HG03565 (cell line): ENCODE data around the gene PCDHGA12.
A peak's percentile ranks its signal among the peaks of the same experiment; 100 is the strongest.
"Not testable (repeated sequence)": the region's sequence is repeated elsewhere in the genome, so short reads cannot be mapped to it uniquely, and the experiment has no call there.

Experiments
- ATAC-seq: cut with Tn5 transposase; IDR thresholded peaks from one replicate; pipeline ENCODE4 v1.9.1; 2021; ENCODE audit warnings: mild to moderate bottlenecking, moderate library complexity; ENCODE audit not compliant: unreplicated experiment

PCDHGA12 gene

DNA sequence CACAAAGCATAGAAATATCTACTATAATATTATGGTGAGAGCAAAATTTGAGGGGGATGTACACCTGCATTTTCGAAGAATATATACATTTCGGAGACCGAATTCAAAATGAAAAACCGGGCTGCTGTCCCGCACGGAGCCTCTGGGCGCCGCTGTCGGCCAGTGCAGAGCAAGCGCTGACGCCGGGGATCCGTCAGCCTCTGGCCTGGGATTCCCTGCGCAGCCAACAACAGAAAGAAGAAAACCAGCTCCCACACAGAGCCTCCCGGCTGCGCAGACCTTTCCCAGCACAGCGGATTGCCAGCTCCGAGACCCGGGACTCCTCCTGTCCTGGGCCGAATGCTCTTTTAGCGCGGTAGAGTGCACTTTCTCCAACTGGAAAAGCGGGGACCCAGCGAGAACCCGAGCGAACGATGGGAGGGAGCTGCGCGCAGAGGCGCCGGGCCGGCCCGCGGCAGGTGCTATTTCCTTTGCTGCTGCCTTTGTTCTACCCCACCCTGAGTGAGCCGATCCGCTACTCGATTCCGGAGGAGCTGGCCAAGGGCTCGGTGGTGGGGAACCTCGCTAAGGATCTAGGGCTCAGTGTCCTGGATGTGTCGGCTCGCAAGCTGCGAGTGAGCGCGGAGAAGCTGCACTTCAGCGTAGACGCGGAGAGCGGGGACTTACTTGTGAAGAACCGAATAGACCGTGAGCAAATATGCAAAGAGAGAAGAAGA, 22.4 kb upstream of the PCDHGA12 start, which contains the start of gene PCDHGB6:
PCDHGB6 (plus strand) TSS at position 232 of the 716 bp plus-strand sequence; CDS start at position 414, 182 bp downstream.
- not testable (repeated sequence) for ATAC-seq

DNA sequence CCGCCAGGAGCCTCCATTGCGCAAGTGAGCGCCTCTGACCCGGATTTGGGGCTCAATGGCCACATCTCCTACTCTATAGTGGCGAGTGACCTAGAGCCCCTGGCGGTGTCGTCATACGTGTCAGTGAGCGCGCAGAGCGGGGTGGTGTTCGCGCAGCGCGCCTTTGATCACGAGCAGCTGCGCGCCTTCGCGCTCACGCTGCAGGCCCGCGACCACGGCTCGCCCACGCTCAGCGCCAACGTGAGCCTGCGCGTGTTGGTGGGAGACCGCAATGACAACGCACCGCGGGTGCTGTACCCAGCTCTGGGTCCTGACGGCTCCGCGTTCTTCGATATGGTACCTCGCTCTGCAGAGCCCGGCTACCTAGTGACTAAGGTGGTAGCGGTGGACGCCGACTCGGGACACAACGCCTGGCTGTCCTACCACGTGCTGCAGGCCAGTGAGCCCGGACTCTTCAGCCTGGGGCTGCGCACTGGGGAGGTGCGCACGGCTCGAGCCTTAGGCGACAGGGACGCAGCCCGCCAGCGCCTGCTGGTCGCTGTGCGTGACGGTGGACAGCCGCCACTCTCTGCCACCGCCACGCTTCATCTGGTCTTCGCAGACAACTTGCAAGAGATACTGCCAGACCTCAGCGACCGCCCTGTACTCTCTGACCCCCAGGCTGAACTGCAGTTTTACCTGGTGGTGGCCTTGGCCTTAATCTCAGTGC, 20.6 kb upstream of the PCDHGA12 start:
- ATAC-seq = no peak

DNA sequence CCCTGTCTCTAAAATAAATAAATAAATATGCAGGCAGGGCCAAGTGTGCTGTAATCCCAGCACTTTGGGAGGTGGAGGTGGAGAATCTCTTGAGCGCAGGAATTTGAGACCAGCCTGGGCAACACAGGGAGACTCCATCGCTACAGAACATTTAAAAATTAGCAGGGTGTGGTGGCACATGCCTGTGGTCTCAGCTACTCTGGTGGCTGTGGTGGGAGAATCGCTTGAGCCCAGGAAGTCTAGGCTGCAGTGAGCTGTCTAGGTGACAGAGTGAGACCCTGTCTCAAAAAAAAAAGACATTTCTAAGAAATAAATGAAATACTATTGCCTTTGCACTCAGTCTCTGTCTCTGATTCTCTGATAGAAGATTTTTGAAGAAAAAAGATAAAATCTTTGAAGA, 18.7 kb upstream of the PCDHGA12 start:
- no peak for ATAC-seq

DNA sequence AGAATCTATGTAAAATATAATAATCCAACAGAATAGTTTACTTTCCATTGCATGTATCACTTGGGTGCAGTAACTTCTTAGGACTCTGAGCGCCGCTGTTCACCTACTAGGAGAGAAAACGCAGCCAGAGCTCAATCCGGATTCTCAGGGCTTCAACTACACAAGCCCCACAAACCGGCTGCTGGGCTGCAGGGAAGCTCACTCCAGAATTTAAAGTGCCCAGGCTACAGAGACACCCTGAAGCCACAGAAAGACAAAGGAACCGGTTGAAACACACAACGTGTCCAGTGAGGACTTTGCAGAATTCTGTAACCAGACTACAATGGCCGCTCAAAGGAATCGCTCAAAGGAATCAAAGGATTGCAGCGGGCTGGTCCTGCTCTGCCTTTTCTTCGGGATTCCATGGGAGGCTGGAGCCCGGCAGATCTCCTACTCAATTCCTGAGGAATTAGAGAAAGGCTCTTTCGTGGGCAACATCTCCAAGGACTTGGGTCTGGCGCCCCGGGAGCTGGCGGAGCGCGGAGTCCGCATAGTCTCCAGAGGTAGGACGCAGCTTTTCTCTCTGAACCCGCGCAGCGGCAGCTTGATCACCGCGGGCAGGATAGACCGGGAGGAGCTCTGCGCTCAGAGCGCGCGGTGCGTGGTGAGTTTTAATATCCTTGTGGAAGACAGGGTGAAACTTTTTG, 17.3 kb upstream of the PCDHGA12 start, which contains the start of gene PCDHGA10:
PCDHGA10 (plus strand) TSS at position 134 of the 686 bp plus-strand sequence; CDS start at position 323, 189 bp downstream.
- ATAC-seq = peak; percentile 73

DNA sequence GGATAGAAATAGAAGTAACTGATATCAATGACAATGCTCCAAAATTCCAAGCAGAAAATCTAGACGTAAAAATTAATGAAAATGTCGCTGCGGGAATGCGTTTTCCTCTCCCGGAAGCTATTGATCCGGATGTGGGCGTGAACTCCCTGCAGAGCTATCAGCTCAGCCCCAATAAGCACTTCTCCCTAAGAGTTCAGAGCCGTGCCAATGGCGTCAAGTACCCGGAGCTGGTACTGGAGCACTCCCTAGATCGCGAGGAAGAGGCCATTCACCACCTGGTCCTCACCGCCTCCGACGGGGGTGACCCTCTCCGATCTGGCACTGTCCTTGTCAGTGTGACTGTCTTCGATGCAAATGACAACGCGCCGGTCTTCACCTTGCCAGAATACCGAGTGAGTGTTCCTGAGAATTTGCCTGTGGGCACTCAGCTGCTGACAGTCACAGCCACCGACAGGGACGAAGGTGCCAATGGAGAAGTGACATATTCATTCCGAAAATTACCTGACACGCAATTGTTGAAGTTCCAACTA, 16.7 kb upstream of the PCDHGA12 start:
- ATAC-seq = no peak

DNA sequence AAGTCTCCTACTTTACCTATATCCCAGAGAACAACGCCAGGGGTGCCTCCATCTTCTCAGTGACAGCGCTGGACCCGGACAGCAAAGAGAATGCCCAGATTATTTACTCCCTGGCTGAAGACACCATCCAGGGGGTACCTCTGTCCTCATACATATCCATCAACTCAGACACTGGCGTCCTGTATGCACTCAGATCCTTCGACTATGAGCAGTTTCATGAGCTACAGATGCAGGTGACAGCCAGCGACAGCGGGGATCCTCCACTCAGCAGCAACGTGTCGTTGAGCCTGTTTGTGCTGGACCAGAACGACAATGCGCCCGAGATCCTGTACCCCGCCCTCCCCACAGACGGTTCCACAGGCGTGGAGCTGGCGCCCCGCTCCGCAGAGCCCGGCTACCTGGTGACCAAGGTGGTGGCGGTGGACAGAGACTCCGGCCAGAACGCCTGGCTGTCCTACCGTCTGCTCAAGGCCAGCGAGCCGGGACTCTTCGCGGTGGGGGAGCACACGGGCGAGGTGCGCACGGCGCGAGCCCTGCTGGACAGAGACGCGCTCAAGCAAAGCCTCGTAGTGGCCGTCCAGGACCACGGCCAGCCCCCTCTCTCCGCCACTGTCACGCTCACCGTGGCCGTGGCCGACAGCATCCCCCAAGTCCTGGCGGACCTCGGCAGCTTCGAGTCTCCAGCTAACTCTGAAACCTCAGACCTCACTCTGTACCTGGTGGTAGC, 15.6 kb upstream of the PCDHGA12 start:
- ATAC-seq = not testable (repeated sequence)

DNA sequence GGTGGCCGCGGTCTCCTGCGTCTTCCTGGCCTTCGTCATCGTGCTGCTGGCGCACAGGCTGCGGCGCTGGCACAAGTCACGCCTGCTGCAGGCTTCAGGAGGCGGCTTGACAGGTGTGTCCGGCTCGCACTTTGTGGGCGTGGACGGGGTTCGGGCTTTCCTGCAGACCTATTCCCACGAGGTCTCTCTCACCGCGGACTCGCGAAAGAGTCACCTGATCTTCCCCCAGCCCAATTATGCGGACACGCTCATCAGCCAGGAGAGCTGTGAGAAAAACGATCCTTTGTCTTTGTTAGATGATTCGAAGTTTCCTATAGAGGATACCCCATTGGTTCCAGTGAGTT, 15.1 kb upstream of the PCDHGA12 start:
- not testable (repeated sequence) for ATAC-seq

DNA sequence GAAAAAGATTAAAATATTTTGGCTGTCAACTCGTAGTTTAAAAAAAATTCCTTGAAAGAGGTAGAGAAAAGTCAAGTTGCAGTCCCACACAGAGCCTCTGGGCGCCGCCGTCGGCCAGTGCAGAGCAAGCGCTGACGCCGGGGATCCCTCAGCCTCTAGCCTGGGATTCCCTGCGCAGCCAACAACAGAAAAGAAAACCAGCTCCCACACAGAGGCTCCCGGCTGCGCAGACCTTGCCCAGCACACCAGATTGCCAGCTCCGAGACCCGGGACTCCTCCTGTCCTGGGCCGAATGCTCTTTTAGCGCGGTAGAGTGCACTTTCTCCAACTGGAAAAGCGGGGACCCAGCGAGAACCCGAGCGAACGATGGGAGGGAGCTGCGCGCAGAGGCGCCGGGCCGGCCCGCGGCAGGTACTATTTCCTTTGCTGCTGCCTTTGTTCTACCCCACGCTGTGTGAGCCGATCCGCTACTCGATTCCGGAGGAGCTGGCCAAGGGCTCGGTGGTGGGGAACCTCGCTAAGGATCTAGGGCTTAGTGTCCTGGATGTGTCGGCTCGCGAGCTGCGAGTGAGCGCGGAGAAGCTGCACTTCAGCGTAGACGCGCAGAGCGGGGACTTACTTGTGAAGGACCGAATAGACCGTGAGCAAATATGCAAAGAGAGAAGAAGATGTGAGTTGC, 12.7 kb upstream of the PCDHGA12 start, which contains the start of gene PCDHGB7:
PCDHGB7 (plus strand) TSS at position 184 of the 679 bp plus-strand sequence; CDS start at position 367, 183 bp downstream.
- ATAC-seq = peak; percentile 68

DNA sequence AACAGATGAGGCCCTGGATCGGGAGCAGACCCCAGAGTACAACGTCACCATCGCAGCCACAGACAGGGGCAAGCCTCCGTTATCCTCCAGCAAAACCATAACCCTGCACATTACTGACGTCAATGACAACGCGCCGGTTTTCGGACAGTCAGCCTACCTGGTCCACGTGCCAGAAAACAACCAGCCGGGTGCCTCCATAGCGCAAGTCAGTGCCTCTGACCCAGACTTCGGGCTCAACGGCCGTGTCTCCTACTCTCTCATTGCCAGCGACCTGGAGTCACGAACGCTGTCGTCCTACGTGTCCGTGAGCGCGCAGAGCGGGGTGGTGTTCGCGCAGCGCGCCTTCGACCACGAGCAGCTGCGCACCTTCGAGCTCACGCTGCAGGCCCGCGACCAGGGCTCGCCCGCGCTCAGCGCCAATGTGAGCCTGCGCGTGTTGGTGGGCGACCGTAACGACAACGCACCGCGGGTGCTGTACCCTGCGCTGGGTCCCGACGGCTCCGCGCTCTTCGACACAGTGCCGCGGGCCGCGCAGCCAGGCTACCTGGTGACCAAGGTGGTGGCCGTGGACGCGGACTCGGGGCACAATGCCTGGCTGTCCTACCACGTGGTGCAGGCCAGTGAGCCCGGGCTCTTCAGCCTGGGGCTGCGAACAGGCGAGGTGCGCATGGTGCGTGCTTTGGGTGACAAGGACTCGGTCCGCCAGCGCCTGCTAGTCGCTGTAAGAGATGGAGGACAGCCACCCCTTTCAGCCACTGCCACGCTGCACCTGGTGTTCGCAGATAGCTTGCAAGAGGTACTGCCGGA, 11.0 kb upstream of the PCDHGA12 start:
- no peak for ATAC-seq

DNA sequence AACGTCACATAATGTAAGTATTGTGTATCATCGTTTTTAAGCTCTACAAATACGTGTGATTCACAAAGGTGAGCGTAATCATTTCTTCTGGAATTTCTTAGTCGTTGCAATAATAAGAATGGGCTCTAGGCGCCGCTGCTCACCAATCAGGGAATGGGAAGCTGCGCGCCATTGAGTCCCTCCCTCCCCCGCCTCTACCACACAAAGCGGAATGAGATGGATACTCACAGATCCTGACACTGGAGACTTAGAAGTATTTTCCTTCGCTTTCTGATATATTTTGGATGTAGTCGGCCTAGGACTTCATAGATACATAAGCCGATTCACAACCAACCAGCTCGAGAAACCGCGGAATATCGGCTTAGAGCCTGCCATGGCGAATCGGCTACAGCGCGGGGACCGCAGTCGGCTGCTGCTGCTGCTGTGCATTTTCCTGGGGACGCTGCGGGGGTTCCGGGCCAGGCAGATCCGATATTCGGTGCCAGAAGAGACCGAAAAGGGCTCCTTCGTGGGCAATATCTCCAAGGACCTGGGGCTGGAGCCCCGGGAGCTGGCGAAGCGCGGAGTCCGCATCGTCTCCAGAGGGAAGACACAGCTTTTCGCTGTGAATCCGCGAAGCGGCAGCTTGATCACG, 9.3 kb upstream of the PCDHGA12 start, which contains the start of gene PCDHGA11:
PCDHGA11 (plus strand) TSS at position 197 of the 634 bp plus-strand sequence; CDS start at position 374, 177 bp downstream.
- peak; percentile 38 for ATAC-seq

DNA sequence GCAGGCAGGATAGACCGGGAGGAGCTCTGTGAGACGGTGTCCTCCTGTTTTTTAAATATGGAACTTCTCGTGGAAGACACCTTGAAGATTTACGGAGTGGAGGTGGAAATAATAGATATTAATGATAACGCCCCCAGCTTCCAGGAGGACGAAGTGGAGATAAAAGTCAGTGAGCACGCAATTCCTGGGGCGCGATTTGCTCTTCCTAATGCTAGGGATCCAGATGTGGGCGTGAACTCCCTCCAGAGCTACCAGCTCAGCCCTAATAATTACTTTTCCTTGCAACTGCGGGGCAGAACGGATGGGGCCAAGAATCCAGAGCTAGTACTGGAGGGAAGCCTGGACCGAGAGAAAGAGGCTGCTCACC, 8.8 kb upstream of the PCDHGA12 start:
- ATAC-seq = no peak

DNA sequence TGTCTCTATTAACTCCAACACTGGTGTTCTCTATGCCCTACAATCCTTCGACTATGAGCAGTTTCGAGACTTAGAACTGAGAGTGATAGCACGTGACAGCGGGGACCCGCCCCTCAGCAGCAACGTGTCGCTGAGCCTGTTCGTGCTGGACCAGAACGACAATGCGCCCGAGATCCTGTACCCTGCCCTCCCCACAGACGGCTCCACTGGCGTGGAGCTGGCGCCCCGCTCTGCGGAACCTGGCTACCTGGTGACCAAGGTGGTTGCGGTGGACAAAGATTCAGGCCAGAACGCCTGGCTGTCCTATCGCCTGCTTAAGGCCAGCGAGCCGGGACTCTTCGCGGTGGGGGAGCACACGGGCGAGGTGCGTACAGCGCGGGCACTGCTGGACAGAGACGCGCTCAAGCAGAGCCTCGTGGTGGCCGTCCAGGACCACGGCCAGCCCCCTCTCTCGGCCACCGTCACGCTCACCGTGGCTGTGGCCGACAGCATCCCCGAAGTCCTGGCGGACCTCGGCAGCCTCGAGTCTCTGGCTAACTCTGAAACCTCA, 7.5 kb upstream of the PCDHGA12 start:
- ATAC-seq = no peak

DNA sequence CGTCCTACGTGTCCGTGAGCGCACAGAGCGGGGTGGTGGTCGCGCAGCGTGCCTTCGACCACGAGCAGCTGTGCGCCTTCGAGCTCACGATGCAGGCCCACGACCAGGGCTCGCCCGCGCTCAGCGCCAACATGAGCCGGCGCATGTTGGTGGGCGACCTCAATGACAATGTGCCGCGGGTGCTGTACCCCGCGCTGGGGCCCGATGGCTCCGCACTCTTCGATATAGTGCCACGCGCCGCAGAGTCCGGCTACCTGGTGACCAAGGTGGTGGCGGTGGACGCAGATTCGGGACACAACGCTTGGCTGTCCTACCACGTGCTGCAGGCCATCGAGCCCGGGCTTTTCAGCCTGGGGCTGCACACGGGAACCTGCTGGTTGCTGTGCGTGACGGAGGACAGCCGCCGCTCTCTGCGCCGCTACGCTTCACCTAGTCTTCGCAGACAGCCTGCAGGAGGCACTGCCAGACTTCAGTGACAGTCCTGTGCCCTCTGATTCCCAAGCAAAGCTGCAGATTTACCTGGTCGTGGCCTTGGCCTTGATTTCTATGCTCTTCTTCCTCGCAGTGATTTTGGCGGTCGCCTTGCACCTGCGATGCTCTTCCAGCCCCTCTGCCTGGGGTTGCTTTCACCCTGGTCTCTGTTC, 2.4 kb upstream of the PCDHGA12 start:
- no peak for ATAC-seq

DNA sequence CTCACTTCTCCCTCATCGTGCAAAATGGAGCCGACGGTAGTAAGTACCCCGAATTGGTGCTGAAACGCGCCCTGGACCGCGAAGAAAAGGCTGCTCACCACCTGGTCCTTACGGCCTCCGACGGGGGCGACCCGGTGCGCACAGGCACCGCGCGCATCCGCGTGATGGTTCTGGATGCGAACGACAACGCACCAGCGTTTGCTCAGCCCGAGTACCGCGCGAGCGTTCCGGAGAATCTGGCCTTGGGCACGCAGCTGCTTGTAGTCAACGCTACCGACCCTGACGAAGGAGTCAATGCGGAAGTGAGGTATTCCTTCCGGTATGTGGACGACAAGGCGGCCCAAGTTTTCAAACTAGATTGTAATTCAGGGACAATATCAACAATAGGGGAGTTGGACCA, 979 bp downstream of the PCDHGA12 start:
- no peak for ATAC-seq

DNA sequence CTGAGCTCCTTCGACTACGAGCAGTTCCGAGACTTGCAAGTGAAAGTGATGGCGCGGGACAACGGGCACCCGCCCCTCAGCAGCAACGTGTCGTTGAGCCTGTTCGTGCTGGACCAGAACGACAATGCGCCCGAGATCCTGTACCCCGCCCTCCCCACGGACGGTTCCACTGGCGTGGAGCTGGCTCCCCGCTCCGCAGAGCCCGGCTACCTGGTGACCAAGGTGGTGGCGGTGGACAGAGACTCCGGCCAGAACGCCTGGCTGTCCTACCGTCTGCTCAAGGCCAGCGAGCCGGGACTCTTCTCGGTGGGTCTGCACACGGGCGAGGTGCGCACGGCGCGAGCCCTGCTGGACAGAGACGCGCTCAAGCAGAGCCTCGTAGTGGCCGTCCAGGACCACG, 2.0 kb downstream of the PCDHGA12 start:
- not testable (repeated sequence) for ATAC-seq

DNA sequence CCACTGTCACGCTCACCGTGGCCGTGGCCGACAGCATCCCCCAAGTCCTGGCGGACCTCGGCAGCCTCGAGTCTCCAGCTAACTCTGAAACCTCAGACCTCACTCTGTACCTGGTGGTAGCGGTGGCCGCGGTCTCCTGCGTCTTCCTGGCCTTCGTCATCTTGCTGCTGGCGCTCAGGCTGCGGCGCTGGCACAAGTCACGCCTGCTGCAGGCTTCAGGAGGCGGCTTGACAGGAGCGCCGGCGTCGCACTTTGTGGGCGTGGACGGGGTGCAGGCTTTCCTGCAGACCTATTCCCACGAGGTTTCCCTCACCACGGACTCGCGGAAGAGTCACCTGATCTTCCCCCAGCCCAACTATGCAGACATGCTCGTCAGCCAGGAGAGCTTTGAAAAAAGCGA, 2.4 kb downstream of the PCDHGA12 start:
- not testable (repeated sequence) for ATAC-seq

DNA sequence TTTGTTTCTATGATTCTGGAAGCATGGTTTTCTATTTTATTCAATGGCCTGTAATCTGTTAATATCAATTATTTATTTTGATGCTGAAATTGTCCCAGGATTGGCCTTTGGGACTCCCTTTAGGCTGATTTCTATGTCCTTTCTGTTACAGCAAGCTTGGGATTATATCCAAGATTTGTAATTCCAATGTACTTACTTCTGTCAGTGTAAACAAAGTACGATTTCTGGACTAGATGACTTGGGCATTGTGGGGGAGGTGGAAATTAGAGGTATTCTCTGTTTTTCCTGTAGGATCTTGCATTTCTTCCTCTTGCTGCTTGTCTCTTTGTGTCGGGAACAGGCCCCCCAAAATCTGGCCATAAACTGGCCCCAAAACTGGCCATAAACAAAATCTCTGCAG, 3.7 kb downstream of the PCDHGA12 start:
- no peak for ATAC-seq

DNA sequence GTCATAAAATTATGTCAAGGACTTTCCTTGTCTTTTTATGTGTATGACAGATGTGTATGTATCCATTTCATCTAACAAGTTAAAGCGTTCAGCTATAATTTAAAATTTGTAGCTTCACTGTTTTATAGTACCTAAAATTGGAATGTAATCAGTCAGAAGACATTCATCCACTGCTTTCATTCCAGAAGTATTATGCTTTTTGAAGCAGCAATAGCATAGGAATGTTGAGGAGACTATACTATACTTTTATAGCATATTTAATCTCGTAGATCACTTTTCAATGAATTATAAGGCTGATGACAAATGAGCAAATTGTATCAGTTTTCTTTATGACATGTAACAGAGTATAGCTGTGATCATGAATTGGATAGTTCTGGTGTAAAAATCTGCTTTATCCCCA, 6.9 kb downstream of the PCDHGA12 start:
- ATAC-seq = no peak
